WTC11 (cell line): Measurements from ENCODE around the gene AHSP. TPM values are rescaled to one million over a fixed set of nuclear protein-coding genes. Genes with fewer than 3 reads are reported as not detected.

ENCODE experiments used
- ATAC-seq: fragments of 200-7000 bp; cut with Tn5 transposase; 2 replicates; pipeline ENCODE4 v1.10.0; 2021; ENCODE audit warnings: mild to moderate bottlenecking, moderate library complexity
- CTCF ChIA-PET: fragments of 300-600 bp; sonication (Branson Sonifier 250); formaldehyde crosslinking; loops from one replicate; lab custom pipeline; 2021; ENCODE audit warnings: antibody characterized with exemption; lab: Charles Lee
- POLR2A ChIA-PET: fragments of 350-600 bp; sonication (Branson Sonifier 250); formaldehyde crosslinking; loops from one replicate; lab custom pipeline; 2021; ENCODE audit warnings: antibody characterized with exemption; lab: Charles Lee
- DNase-seq: peaks from one replicate; pipeline ENCODE4 v3.0.0; 2021; ENCODE audit warnings: low spot score
- H3K27ac Mint-ChIP-seq: 2 replicates; pipeline ENCODE4 v1.8.0; 2021; ENCODE audit warnings: mixed read lengths
- H3K27me3 Mint-ChIP-seq: 2 replicates; pipeline ENCODE4 v1.8.0; 2021; ENCODE audit warnings: low read depth, mild to moderate bottlenecking, moderate library complexity, mixed read lengths
- H3K36me3 Mint-ChIP-seq: 2 replicates; pipeline ENCODE4 v1.8.0; 2021; ENCODE audit warnings: mixed read lengths
- H3K4me1 Mint-ChIP-seq: 2 replicates; pipeline ENCODE4 v1.8.0; 2022; ENCODE audit warnings: mixed read lengths
- H3K4me3 Mint-ChIP-seq: 2 replicates; pipeline ENCODE4 v1.8.0; 2021; ENCODE audit warnings: mild to moderate bottlenecking, moderate library complexity, mixed read lengths
- H3K9me3 Mint-ChIP-seq: 2 replicates; pipeline ENCODE4 v1.8.0; 2021; ENCODE audit warnings: mixed read lengths
- CREB1 ChIP-seq: sonication (generic); formaldehyde crosslinking; IDR thresholded peaks from 2 replicates; pipeline ENCODE4 v1.8.0; 2023; ENCODE audit warnings: mild to moderate bottlenecking, missing genetic modification reagents
- ELF4 ChIP-seq: sonication (generic); formaldehyde crosslinking; IDR thresholded peaks from 2 replicates; pipeline ENCODE4 v1.8.1; 2022; ENCODE audit warnings: low read depth, mild to moderate bottlenecking, moderate library complexity, missing genetic modification reagents
- FOXP1 ChIP-seq: sonication (generic); formaldehyde crosslinking; IDR thresholded peaks from 2 replicates; pipeline ENCODE4 v1.8.0; 2022; ENCODE audit warnings: missing genetic modification reagents, mild to moderate bottlenecking, moderate library complexity, borderline replicate concordance
- HMGA2 ChIP-seq: fragments of 250-450 bp; sonication (Bioruptor Pico); IDR thresholded peaks from 2 replicates; pipeline ENCODE4 v1.4.0; 2021; ENCODE audit warnings: mild to moderate bottlenecking, moderate library complexity
- IRF1 ChIP-seq: sonication (generic); formaldehyde crosslinking; IDR thresholded peaks from 2 replicates; pipeline ENCODE4 v1.8.0; 2023; ENCODE audit warnings: missing genetic modification reagents
- MXD4 ChIP-seq: fragments of 250-450 bp; sonication (Bioruptor Pico); IDR thresholded peaks from 2 replicates; pipeline ENCODE4 v1.8.0; 2021; ENCODE audit warnings: mild to moderate bottlenecking, moderate library complexity, borderline replicate concordance
- NFE2L1 ChIP-seq: sonication (generic); formaldehyde crosslinking; IDR thresholded peaks from 2 replicates; pipeline ENCODE4 v1.8.1; 2023; ENCODE audit warnings: missing genetic modification reagents
- NR3C1 ChIP-seq: sonication (generic); formaldehyde crosslinking; conservative IDR thresholded peaks from 2 replicates; pipeline ENCODE4 v1.8.1; 2023; ENCODE audit warnings: low read depth, mild to moderate bottlenecking, missing genetic modification reagents
- OVOL2 ChIP-seq: fragments of 250-450 bp; sonication (Bioruptor Pico); IDR thresholded peaks from 2 replicates; pipeline ENCODE4 v1.9.0; 2021; ENCODE audit warnings: mild to moderate bottlenecking, borderline replicate concordance
- PRRX2 ChIP-seq: fragments of 250-450 bp; sonication (Bioruptor Pico); IDR thresholded peaks from 2 replicates; pipeline ENCODE4 v1.8.0; 2021; ENCODE audit warnings: mild to moderate bottlenecking
- RELA ChIP-seq: sonication (generic); formaldehyde crosslinking; IDR thresholded peaks from 2 replicates; pipeline ENCODE4 v1.8.1; 2022; ENCODE audit warnings: missing genetic modification reagents, mild to moderate bottlenecking, borderline replicate concordance
- ZNF121 ChIP-seq: sonication (generic); formaldehyde crosslinking; IDR thresholded peaks from 2 replicates; pipeline ENCODE4 v1.8.0; 2023; ENCODE audit warnings: missing genetic modification reagents
- ZNF317 ChIP-seq: sonication (generic); formaldehyde crosslinking; IDR thresholded peaks from 2 replicates; pipeline ENCODE4 v1.8.1; 2023; ENCODE audit warnings: low read depth, mild to moderate bottlenecking, moderate library complexity, missing genetic modification reagents, borderline replicate concordance
- ZNF416 ChIP-seq: fragments of 250-450 bp; sonication (Bioruptor Pico); IDR thresholded peaks from 2 replicates; pipeline ENCODE4 v1.9.0; 2021; ENCODE audit warnings: mild to moderate bottlenecking, inconsistent platforms
- ZNF532 ChIP-seq: fragments of 250-450 bp; sonication (Bioruptor Pico); IDR thresholded peaks from 2 replicates; pipeline ENCODE4 v1.9.0; 2021; ENCODE audit warnings: mild to moderate bottlenecking, borderline replicate concordance
- total RNA-seq: library from RNA; stranded (reverse); gene quantifications from 3 replicates; pipeline ENCODE4 v1.2.3, GENCODE V29; 2021
- TF ChIP-seq, protein P1 (sequence below): sonication (generic); formaldehyde crosslinking; IDR thresholded peaks from 2 replicates; pipeline ENCODE4 v1.8.1; 2022; ENCODE audit warnings: mild to moderate bottlenecking, moderate library complexity, missing genetic modification reagents
- TF ChIP-seq, protein P2 (sequence below): sonication (generic); formaldehyde crosslinking; IDR thresholded peaks from 2 replicates; pipeline ENCODE4 v1.8.1; 2022; ENCODE audit warnings: mild to moderate bottlenecking, missing genetic modification reagents, moderate library complexity, borderline replicate concordance
- TF ChIP-seq, protein P3 (sequence below): sonication (generic); formaldehyde crosslinking; IDR thresholded peaks from 2 replicates; pipeline ENCODE4 v1.8.1; 2023; ENCODE audit warnings: mild to moderate bottlenecking, missing genetic modification reagents, moderate library complexity
- TF ChIP-seq, protein P4 (sequence below): sonication (generic); formaldehyde crosslinking; IDR thresholded peaks from 2 replicates; pipeline ENCODE4 v1.8.1; 2023; ENCODE audit warnings: mild to moderate bottlenecking, missing genetic modification reagents

The AHSP gene
- total RNA-seq, 1 experiment from 2014 or later = 0.81 TPM

GRCh38 chr16:31505483-31505882 is 22.2 kb upstream of the AHSP start (continued):
- TF ChIP-seq, protein P1, sequence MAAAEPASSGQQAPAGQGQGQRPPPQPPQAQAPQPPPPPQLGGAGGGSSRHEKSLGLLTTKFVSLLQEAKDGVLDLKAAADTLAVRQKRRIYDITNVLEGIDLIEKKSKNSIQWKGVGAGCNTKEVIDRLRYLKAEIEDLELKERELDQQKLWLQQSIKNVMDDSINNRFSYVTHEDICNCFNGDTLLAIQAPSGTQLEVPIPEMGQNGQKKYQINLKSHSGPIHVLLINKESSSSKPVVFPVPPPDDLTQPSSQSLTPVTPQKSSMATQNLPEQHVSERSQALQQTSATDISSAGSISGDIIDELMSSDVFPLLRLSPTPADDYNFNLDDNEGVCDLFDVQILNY (CRISPR knock-in tag) = no peak
- TF ChIP-seq, protein P2, sequence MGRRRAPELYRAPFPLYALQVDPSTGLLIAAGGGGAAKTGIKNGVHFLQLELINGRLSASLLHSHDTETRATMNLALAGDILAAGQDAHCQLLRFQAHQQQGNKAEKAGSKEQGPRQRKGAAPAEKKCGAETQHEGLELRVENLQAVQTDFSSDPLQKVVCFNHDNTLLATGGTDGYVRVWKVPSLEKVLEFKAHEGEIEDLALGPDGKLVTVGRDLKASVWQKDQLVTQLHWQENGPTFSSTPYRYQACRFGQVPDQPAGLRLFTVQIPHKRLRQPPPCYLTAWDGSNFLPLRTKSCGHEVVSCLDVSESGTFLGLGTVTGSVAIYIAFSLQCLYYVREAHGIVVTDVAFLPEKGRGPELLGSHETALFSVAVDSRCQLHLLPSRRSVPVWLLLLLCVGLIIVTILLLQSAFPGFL = no peak
- TF ChIP-seq ZNF416 (CRISPR knock-in tag) (no peak), RELA (CRISPR knock-in tag) (no peak)
- TF ChIP-seq, protein P3, sequence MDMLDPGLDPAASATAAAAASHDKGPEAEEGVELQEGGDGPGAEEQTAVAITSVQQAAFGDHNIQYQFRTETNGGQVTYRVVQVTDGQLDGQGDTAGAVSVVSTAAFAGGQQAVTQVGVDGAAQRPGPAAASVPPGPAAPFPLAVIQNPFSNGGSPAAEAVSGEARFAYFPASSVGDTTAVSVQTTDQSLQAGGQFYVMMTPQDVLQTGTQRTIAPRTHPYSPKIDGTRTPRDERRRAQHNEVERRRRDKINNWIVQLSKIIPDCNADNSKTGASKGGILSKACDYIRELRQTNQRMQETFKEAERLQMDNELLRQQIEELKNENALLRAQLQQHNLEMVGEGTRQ (CRISPR knock-in tag) = no peak
- TF ChIP-seq, protein P4, sequence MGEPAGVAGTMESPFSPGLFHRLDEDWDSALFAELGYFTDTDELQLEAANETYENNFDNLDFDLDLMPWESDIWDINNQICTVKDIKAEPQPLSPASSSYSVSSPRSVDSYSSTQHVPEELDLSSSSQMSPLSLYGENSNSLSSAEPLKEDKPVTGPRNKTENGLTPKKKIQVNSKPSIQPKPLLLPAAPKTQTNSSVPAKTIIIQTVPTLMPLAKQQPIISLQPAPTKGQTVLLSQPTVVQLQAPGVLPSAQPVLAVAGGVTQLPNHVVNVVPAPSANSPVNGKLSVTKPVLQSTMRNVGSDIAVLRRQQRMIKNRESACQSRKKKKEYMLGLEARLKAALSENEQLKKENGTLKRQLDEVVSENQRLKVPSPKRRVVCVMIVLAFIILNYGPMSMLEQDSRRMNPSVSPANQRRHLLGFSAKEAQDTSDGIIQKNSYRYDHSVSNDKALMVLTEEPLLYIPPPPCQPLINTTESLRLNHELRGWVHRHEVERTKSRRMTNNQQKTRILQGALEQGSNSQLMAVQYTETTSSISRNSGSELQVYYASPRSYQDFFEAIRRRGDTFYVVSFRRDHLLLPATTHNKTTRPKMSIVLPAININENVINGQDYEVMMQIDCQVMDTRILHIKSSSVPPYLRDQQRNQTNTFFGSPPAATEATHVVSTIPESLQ (CRISPR knock-in tag) = no peak

- H3K27ac Mint-ChIP-seq = peak overlapping the region; percentile 58
- ChIA-PET CTCF (interaction anchor here (0.6 to 1.7 kb wide), 7 partner anchors 19 to 387 kb away, joined by 3 to 9 read pairs (median 4); no protein-coding TSS in a partner anchor), POLR2A (interaction anchor here (1.0 kb wide), 2 partner anchors 15 to 206 kb away, joined by 3 to 7 read pairs; a partner anchor contains a TSS)
Measured at GRCh38 chr16:31507617-31507928, 20.1 kb upstream of the AHSP start.

More at GRCh38 chr16:31507617-31507928, 20.1 kb upstream of the AHSP start:
- Mint-ChIP-seq H3K36me3 (no peaks in the 10 kb centered on the region), H3K4me3 (peak overlapping the region; percentile 92), H3K27me3 (peaks cover 2% of the 10 kb centered on the region), H3K9me3 (0 out of 2 replicates have a peak, but pooled peaks cover under 1% of the 10 kb centered on the region), H3K4me1 (peaks cover 21% of the 10 kb centered on the region)
- ATAC-seq (no peak; the same call in 1 of the 2 replicates), DNase-seq (no peak)
- no peak for TF ChIP-seq ELF4
- no peak for TF ChIP-seq PRRX2
- TF ChIP-seq, protein P1 (CRISPR knock-in tag) = no peak
- no peak for TF ChIP-seq ZNF532 (CRISPR knock-in tag)
- no peak for TF ChIP-seq OVOL2 (CRISPR knock-in tag)
- no peak for TF ChIP-seq RELA (CRISPR knock-in tag)
- no peak for TF ChIP-seq ZNF317 (CRISPR knock-in tag)
- no peak for TF ChIP-seq ZNF121 (CRISPR knock-in tag)
- TF ChIP-seq HMGA2 = no peak
- no peak for TF ChIP-seq FOXP1 (CRISPR knock-in tag)
- no peak for TF ChIP-seq NFE2L1 (CRISPR knock-in tag)
- no peak for TF ChIP-seq IRF1
- no peak for TF ChIP-seq CREB1 (CRISPR knock-in tag)
- no peak for TF ChIP-seq MXD4 (CRISPR knock-in tag)
- TF ChIP-seq NR3C1 (CRISPR knock-in tag) = no peak
